B cell (primary cell): ENCODE measurements around the gene CENPP. TPM values are rescaled to one million over a fixed set of nuclear protein-coding genes. Genes with fewer than 3 reads are reported as not detected.

ENCODE experiments used
- ATAC-seq: fragments of 200-7000 bp; cut with Tn5 transposase; one replicate; pipeline ENCODE4 v1.10.0; 2021; ENCODE audit warnings: low read depth, mild to moderate bottlenecking, moderate number of reproducible peaks, moderate library complexity
- CTCF ChIA-PET: fragments of 350-600 bp; sonication (Branson Sonifier 250); formaldehyde crosslinking; loops from one replicate; lab custom pipeline; 2021; ENCODE audit warnings: antibody characterized with exemption, inconsistent platforms; lab: Charles Lee
- POLR2A ChIA-PET: fragments of 350-600 bp; sonication (Branson Sonifier 250); formaldehyde crosslinking; loops from one replicate; lab custom pipeline; 2021; ENCODE audit warnings: antibody characterized with exemption; lab: Charles Lee
- DNase-seq: peaks from one replicate; pipeline ENCODE4 v3.0.0; 2013
- H2AFZ ChIP-seq: 2 replicates; pipeline ENCODE4 v1.6.1; 2012; ENCODE audit warnings: mild to moderate bottlenecking, low read depth, low read length; ENCODE audit not compliant: insufficient read depth, poor library complexity, severe bottlenecking
- H3K27ac ChIP-seq, 2 donors: 1 replicate in 1 of 2; 2 replicates in 1 of 2; pipeline ENCODE4 v1.5.1; 2012 to 2013; ENCODE audit warnings: low read length in 2 of 2, mild to moderate bottlenecking in 2 of 2, moderate library complexity in 1 of 2
- H3K27me3 ChIP-seq, 4 experiments: fragments of 200-600 bp in 1 of 4; sonication (generic) in 1 of 4; replicated peaks in 1 of 4; 1 replicate in 2 of 4; 2 replicates in 2 of 4; pipeline versions ENCODE4 v1.6.1 to v1.7.0; 2013 to 2016; ENCODE audit warnings: low read length in 3 of 4, mild to moderate bottlenecking in 2 of 4, mixed read lengths in 1 of 4, moderate library complexity in 1 of 4; ENCODE audit not compliant: insufficient read depth in 4 of 4, control insufficient read depth in 3 of 4; ENCODE audit errors: control extremely low read depth in 1 of 4
- H3K36me3 ChIP-seq, 2 experiments: replicated peaks in 1 of 2; 1 replicate in 1 of 2; 2 replicates in 1 of 2; pipeline versions ENCODE4 v1.6.1 to v1.7.1; 2013; ENCODE audit warnings: low read length in 1 of 2; ENCODE audit not compliant: insufficient read depth in 2 of 2, control insufficient read depth in 1 of 2; ENCODE audit errors: control extremely low read depth in 1 of 2, extremely low read depth in 1 of 2
- H3K4me1 ChIP-seq, 2 donors: fragments of 200-600 bp in 1 of 2; sonication (generic) in 1 of 2; 1 replicate in 1 of 2; 2 replicates in 1 of 2; pipeline versions ENCODE4 v1.5.1 to v1.6.1; 2013 to 2017; ENCODE audit warnings: low read length in 2 of 2; ENCODE audit not compliant: control insufficient read depth in 2 of 2, insufficient read depth in 2 of 2
- H3K4me2 ChIP-seq: replicated peaks from 2 replicates; pipeline ENCODE3; 2012; ENCODE audit warnings: mild to moderate bottlenecking, low read depth, low read length; ENCODE audit not compliant: poor library complexity, severe bottlenecking
- H3K4me3 ChIP-seq, 5 experiments: fragments of 200-600 bp in 1 of 5; sonication (generic) in 1 of 5; 1 replicate in 3 of 5; 2 replicates in 2 of 5; pipeline versions ENCODE4 v1.5.1 to v1.7.0; 2011 to 2016; ENCODE audit warnings: low read length in 4 of 5, mild to moderate bottlenecking in 4 of 5, low read depth in 2 of 5, control low read depth in 1 of 5, moderate library complexity in 1 of 5; ENCODE audit not compliant: insufficient read depth in 1 of 5; ENCODE audit errors: control extremely low read depth in 1 of 5, extremely low read depth in 1 of 5
- H3K79me2 ChIP-seq: fragments of 200-600 bp; sonication (generic); one replicate; pipeline ENCODE4 v1.6.0; 2016; ENCODE audit warnings: low read length; ENCODE audit not compliant: control insufficient read depth, insufficient read depth
- H3K9ac ChIP-seq: fragments of 200-600 bp; sonication (generic); 2 replicates; pipeline ENCODE4 v1.6.1; 2017; ENCODE audit warnings: mild to moderate bottlenecking, low read length, moderate library complexity
- H3K9me3 ChIP-seq, 3 donors: one replicate each; pipeline versions ENCODE4 v1.6.1 to v1.7.1; 2013; ENCODE audit warnings: low read length in 2 of 3; ENCODE audit not compliant: control insufficient read depth in 2 of 3, insufficient read depth in 1 of 3; ENCODE audit errors: control extremely low read depth in 1 of 3
- H4K20me1 ChIP-seq: 2 replicates; pipeline ENCODE4 v1.6.0; 2012; ENCODE audit warnings: mild to moderate bottlenecking, low read length; ENCODE audit not compliant: insufficient read depth, control insufficient read depth, poor library complexity, severe bottlenecking
- H3K27ac Mint-ChIP-seq: one replicate; pipeline ENCODE4 v1.8.0; 2021; ENCODE audit warnings: mixed read lengths
- H3K27me3 Mint-ChIP-seq: one replicate; pipeline ENCODE4 v1.8.0; 2021; ENCODE audit warnings: mixed read lengths
- H3K4me1 Mint-ChIP-seq: one replicate; pipeline ENCODE4 v1.8.0; 2021; ENCODE audit warnings: mixed read lengths
- H3K4me3 Mint-ChIP-seq: one replicate; pipeline ENCODE4 v1.8.0; 2021; ENCODE audit warnings: mixed read lengths
- H3K9me3 Mint-ChIP-seq: one replicate; pipeline ENCODE4 v1.8.0; 2022; ENCODE audit warnings: mixed read lengths; ENCODE audit not compliant: insufficient read depth
- EZH2 ChIP-seq: IDR thresholded peaks from 2 replicates; pipeline ENCODE4 v1.6.1; 2012; ENCODE audit warnings: borderline replicate concordance, low read depth, mild to moderate bottlenecking, moderate library complexity, low read length; ENCODE audit not compliant: insufficient read depth, poor library complexity, severe bottlenecking
- WGBS: methylation state at CpG from one replicate; pipeline ENCODE4 v1.1.5; 2013; ENCODE audit warnings: missing lambda C conversion rate; ENCODE audit not compliant: insufficient coverage; 5-methylcytosine and 5-hydroxymethylcytosine counted together
- intact Hi-C: fragments of 100-400 bp; cut with micrococcal nuclease; formaldehyde crosslinking; loops from one replicate; pipeline ENCODE4 v1.10.0; 2022
- polyA plus RNA-seq: library from polyadenylated mRNA; depleted of rRNA; stranded (reverse); fragments of >200 nt; gene quantifications from 2 replicates; pipeline ENCODE4 v1.2.3, GENCODE V29; 2012
- total RNA-seq, 2 donors: library from RNA; stranded (reverse); fragments of 120-200 nt in 1 of 2; gene quantifications; 1 replicate in 1 of 2; 2 replicates in 1 of 2; pipeline versions ENCODE4 v1.2.3 to v1.2.4, GENCODE V29; 2013 to 2022
- TF ChIP-seq, protein P1 (sequence below): fragments of 200-600 bp; IDR thresholded peaks from one replicate; pipeline ENCODE4 v1.8.0; 2022; ENCODE audit warnings: antibody characterized with exemption, mild to moderate bottlenecking

Gene CENPP
- total and polyA plus RNA-seq, 2 donors (not counting 1 experiment from before 2014, with no cell fraction given): 1.4 to 6.2 TPM

DNA sequence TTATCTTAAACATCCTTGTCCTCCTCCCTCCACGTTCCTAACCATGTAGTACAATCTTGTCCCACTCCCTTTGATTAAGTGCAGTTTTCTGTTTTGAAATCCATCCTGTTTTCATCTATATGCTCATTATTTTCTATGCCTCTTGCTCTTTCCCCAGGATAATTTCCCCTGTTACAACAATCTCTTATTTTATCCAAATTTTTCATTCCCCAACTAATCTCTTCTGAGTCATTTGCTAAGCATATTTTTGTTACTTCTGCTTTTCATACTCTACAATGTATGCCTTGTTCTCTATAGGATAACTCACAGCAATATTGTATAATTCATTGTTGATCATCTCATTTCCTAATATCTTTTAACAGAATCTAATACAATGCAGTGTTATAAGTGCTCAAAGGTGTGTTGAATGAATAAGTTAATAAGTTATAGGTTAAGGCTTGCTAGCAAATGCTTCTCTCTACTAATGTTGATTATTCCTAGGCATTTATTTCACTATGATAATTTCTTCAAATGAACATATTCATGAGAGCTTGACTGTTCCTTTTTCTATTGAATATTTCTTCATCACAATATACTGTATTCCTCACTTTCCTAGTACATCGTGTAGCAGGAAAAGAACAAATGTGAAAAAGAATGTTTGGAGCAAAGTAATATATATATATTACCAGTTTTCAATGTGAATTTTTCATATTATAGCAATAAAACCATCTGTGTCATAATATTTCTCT lies 97.0 kb downstream of the CENPP start:
- no peaks in the 10 kb centered on the region for H3K4me1 Mint-ChIP-seq
- POLR2A ChIA-PET: no interaction called here
- Histone ChIP-seq H4K20me1 (no peaks in the 10 kb centered on the region), H3K36me3 (no peaks in the 10 kb centered on the region), H3K4me3 (no peak overlapping the region), H2AFZ (no peak overlapping the region), H3K9ac (no peak overlapping the region), H3K79me2 (no peaks in the 10 kb centered on the region), H3K4me2 (no peak overlapping the region), H3K4me1 (no peaks in the 10 kb centered on the region), H3K9me3 (no peaks in the 10 kb centered on the region), H3K27ac (no peak overlapping the region), H3K27me3 (no peaks in the 10 kb centered on the region)
- intact Hi-C loops: no loop called here
- no peak for DNase-seq
- no peak for TF ChIP-seq EZH2
- TF ChIP-seq, protein P1, sequence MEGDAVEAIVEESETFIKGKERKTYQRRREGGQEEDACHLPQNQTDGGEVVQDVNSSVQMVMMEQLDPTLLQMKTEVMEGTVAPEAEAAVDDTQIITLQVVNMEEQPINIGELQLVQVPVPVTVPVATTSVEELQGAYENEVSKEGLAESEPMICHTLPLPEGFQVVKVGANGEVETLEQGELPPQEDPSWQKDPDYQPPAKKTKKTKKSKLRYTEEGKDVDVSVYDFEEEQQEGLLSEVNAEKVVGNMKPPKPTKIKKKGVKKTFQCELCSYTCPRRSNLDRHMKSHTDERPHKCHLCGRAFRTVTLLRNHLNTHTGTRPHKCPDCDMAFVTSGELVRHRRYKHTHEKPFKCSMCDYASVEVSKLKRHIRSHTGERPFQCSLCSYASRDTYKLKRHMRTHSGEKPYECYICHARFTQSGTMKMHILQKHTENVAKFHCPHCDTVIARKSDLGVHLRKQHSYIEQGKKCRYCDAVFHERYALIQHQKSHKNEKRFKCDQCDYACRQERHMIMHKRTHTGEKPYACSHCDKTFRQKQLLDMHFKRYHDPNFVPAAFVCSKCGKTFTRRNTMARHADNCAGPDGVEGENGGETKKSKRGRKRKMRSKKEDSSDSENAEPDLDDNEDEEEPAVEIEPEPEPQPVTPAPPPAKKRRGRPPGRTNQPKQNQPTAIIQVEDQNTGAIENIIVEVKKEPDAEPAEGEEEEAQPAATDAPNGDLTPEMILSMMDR: no peak
- no peak overlapping the region for H3K4me3 Mint-ChIP-seq
- 100% methylated on average over 1 of the region's 2 CpGs for WGBS
- no peak for ATAC-seq
- H3K9me3 Mint-ChIP-seq: no peaks in the 10 kb centered on the region
- CTCF ChIA-PET: no interaction called here
- no peak overlapping the region for H3K27ac Mint-ChIP-seq
- H3K27me3 Mint-ChIP-seq: no peaks in the 10 kb centered on the region

DNA sequence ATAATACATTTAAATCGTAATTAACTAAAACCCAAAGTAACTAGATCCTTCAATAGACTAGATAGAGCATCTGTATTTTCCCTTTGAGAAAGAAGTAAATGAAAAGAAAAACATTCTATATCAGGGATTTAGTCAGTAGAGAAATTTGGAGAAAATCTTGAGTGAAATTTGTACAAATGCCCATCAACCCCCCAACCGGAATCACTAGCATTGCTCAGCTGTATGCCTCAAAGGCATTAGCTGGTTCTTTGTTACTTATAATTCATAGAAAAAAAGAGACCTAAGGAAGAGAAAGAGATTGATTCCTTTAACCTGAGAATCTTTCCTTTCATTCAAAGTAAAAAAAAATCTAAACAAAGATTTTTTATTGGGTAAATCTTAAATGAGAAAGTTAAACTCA lies 97.9 kb downstream of the CENPP start:
- no peak overlapping the region for H3K27ac Mint-ChIP-seq
- CTCF ChIA-PET: no interaction called here
- no peak overlapping the region for H3K4me3 Mint-ChIP-seq

More for the DNA sequence above, 97.9 kb downstream of the CENPP start:
- Histone ChIP-seq H3K4me1 (no peaks in the 10 kb centered on the region), H3K9me3 (no peaks in the 10 kb centered on the region), H4K20me1 (no peaks in the 10 kb centered on the region), H3K27ac (no peak overlapping the region), H3K4me2 (no peak overlapping the region), H3K79me2 (no peaks in the 10 kb centered on the region), H3K27me3 (no peaks in the 10 kb centered on the region), H3K4me3 (no peak overlapping the region), H3K36me3 (no peaks in the 10 kb centered on the region), H3K9ac (no peak overlapping the region), H2AFZ (no peak overlapping the region)
- intact Hi-C loops: no loop called here
- Mint-ChIP-seq H3K9me3 (no peaks in the 10 kb centered on the region), H3K27me3 (no peaks in the 10 kb centered on the region), H3K4me1 (no peaks in the 10 kb centered on the region)
- no peak for TF ChIP-seq EZH2
- TF ChIP-seq, protein P1: no peak
- no CpG with 5 or more reads among the region's 2 CpGs for WGBS
- ATAC-seq (no peak), DNase-seq (no peak)
- POLR2A ChIA-PET: no interaction called here
